ENCODE data around the gene FBF1.
"Not testable (repeated sequence)": the region's sequence is repeated elsewhere in the genome, so short reads cannot be mapped to it uniquely, and the experiment has no call there.

FBF1 gene

GRCh38 chr17:75889454-75889853 lies 51.4 kb downstream of the FBF1 start:
- no peak for DNase-seq (ENCODE audit: extremely low spot score)
- CTCF ChIA-PET: interaction anchor here (0.7 to 0.9 kb wide), 2 partner anchors 14 to 186 kb away, joined by 4 read pairs; no protein-coding TSS in a partner anchor
- POLR2A ChIA-PET: interaction anchor here (1.1 to 1.5 kb wide), 2 partner anchors 9 to 34 kb away, joined by 3 to 6 read pairs; partner anchors contain the start of gene WBP2
- TF ChIP-seq NFRKB (IDR thresholded peaks at IDR 0.05) (no peak), FOXK2 (IDR thresholded peaks at IDR 0.05) (no peak), ZNF384 (IDR thresholded peaks at IDR 0.05) (no peak), ELF4 (IDR thresholded peaks at IDR 0.05) (no peak), LEF1 (IDR thresholded peaks at IDR 0.05; ENCODE audit: borderline replicate concordance) (no peak), PKNOX1 (IDR thresholded peaks at IDR 0.05) (no peak), ARNT (IDR thresholded peaks at IDR 0.05) (no peak), FOXA1 (IDR thresholded peaks at IDR 0.05) (no peak), HDGF (IDR thresholded peaks at IDR 0.05; ENCODE audit: borderline replicate concordance) (no peak), SUZ12 (IDR thresholded peaks at IDR 0.05) (no peak)

- ChIA-PET CTCF (interaction anchor here (0.9 kb wide), 1 partner anchor 15 kb away, joined by 4 read pairs; no protein-coding TSS in a partner anchor), POLR2A (no interaction called here)
- no peak for DNase-seq (ENCODE audit: extremely low spot score)
- TF ChIP-seq HDGF (IDR thresholded peaks at IDR 0.05; ENCODE audit: borderline replicate concordance) (no peak), ELF4 (IDR thresholded peaks at IDR 0.05) (no peak), L3MBTL2 (conservative IDR thresholded peaks at IDR 0.05) (no peak), CTBP1 (IDR thresholded peaks at IDR 0.05; ENCODE audit: borderline replicate concordance) (no peak), BHLHE40 (IDR thresholded peaks at IDR 0.05; ENCODE audit: borderline replicate concordance) (no peak), FOXM1 (IDR thresholded peaks at IDR 0.05; ENCODE audit: borderline replicate concordance) (no peak), NFRKB (IDR thresholded peaks at IDR 0.05) (no peak), ARNT (IDR thresholded peaks at IDR 0.05) (no peak), LEF1 (IDR thresholded peaks at IDR 0.05; ENCODE audit: borderline replicate concordance) (no peak), FOXK2 (IDR thresholded peaks at IDR 0.05) (no peak)
Measured at GRCh38 chr17:75888484-75888883, 52.4 kb downstream of the FBF1 start.

GRCh38 chr17:75885860-75886259 lies 55.0 kb downstream of the FBF1 start:
- ChIA-PET CTCF (interaction anchor here (1.1 kb wide), 1 partner anchor 59 kb away, joined by 3 read pairs; no protein-coding TSS in a partner anchor), POLR2A (interaction anchor here (3.2 kb wide), 1 partner anchor 11 kb away, joined by 20 read pairs; the partner anchor contains the start of gene TRIM65)
- not testable (repeated sequence) for DNase-seq (ENCODE audit: extremely low spot score)

- POLR2A ChIA-PET: interaction anchor here (3.2 kb wide), 1 partner anchor 11 kb away, joined by 20 read pairs; the partner anchor contains the start of gene TRIM65
- TF ChIP-seq ELF4 (IDR thresholded peaks at IDR 0.05): no peak
- CTCF ChIA-PET: interaction anchor here (0.6 kb wide), 1 partner anchor 137 kb away, joined by 3 read pairs; no protein-coding TSS in a partner anchor
- no peak for DNase-seq (ENCODE audit: extremely low spot score)
Measured at GRCh38 chr17:75885431-75885830, 55.4 kb downstream of the FBF1 start.

GRCh38 chr17:75881678-75882454 lies 59.0 kb downstream of the FBF1 start:
- DNase-seq (ENCODE audit: extremely low spot score): no peak
- ChIA-PET CTCF (interaction anchor here (0.9 to 1.0 kb wide), 2 partner anchors 20 to 118 kb away, joined by 3 to 4 read pairs; no protein-coding TSS in a partner anchor), POLR2A (interaction anchor here (0.9 to 2.0 kb wide), 4 partner anchors 14 to 102 kb away, joined by 3 to 9 read pairs (median 4); partner anchors contain the start of genes TRIM65 and WBP2)
- TF ChIP-seq SP1 (IDR thresholded peaks at IDR 0.05): no peak
- TF ChIP-seq NFRKB (IDR thresholded peaks at IDR 0.05): no peak
- no peak for TF ChIP-seq TARDBP (IDR thresholded peaks at IDR 0.05)
- TF ChIP-seq L3MBTL2 (conservative IDR thresholded peaks at IDR 0.05): no peak
- no peak for TF ChIP-seq FOXK2 (IDR thresholded peaks at IDR 0.05)
- no peak for TF ChIP-seq ARNT (IDR thresholded peaks at IDR 0.05)

GRCh38 chr17:75880266-75880665 lies 60.6 kb downstream of the FBF1 start:
- TF ChIP-seq LEF1 (IDR thresholded peaks at IDR 0.05; ENCODE audit: borderline replicate concordance) (no peak), CTBP1 (IDR thresholded peaks at IDR 0.05; ENCODE audit: borderline replicate concordance) (no peak), FOXM1 (IDR thresholded peaks at IDR 0.05; ENCODE audit: borderline replicate concordance) (no peak), FOXA1 (IDR thresholded peaks at IDR 0.05) (no peak), ARNT (IDR thresholded peaks at IDR 0.05) (no peak), BHLHE40 (IDR thresholded peaks at IDR 0.05; ENCODE audit: borderline replicate concordance) (no peak), ELF4 (IDR thresholded peaks at IDR 0.05) (no peak), SP1 (IDR thresholded peaks at IDR 0.05) (no peak), FOXK2 (IDR thresholded peaks at IDR 0.05) (no peak), NFRKB (IDR thresholded peaks at IDR 0.05) (no peak), HDGF (IDR thresholded peaks at IDR 0.05; ENCODE audit: borderline replicate concordance) (no peak), TARDBP (IDR thresholded peaks at IDR 0.05) (no peak), L3MBTL2 (conservative IDR thresholded peaks at IDR 0.05) (no peak), PKNOX1 (IDR thresholded peaks at IDR 0.05) (no peak), SUZ12 (IDR thresholded peaks at IDR 0.05) (no peak), ZNF384 (IDR thresholded peaks at IDR 0.05) (no peak)
- ChIA-PET CTCF (interaction anchor here (0.9 kb wide), 1 partner anchor 25 kb away, joined by 3 read pairs; the partner anchor contains the start of gene WBP2), POLR2A (interaction anchor here (0.9 to 1.7 kb wide), 2 partner anchors 17 to 24 kb away, joined by 4 to 7 read pairs; partner anchors contain the start of genes TRIM65 and WBP2)
- DNase-seq (ENCODE audit: extremely low spot score): no peak

All from HEK293T (cell line).